Measurements from ENCODE around the gene ANO2. TPM values are rescaled to one million over a fixed set of nuclear protein-coding genes. Genes with fewer than 3 reads are reported as not detected.
"Not testable (repeated sequence)": the region's sequence is repeated elsewhere in the genome, so short reads cannot be mapped to it uniquely, and the experiment has no call there.

The ANO2 gene
- total RNA-seq, 3 donors from 2014 or later: not detected

- H3K4me3 Mint-ChIP-seq: no peak overlapping the region
- ATAC-seq (no peak), DNase-seq (no peak)
- peaks cover 5% of the 10 kb centered on the region for H3K27me3 Mint-ChIP-seq (ENCODE audit: low read depth)
- H3K4me1 Mint-ChIP-seq (ENCODE audit: low read depth): no peaks in the 10 kb centered on the region
- H3K9me3 Mint-ChIP-seq: no peaks in the 10 kb centered on the region
- no peaks in the 10 kb centered on the region for H3K36me3 Mint-ChIP-seq (ENCODE audit: insufficient read depth)
These were observed 73.3 kb downstream of the ANO2 start for GRCh38 chr12:5871741-5872140.

GRCh38 chr12:5870183-5870582 lies 74.9 kb downstream of the ANO2 start:
- no peak for DNase-seq
- no peaks in the 10 kb centered on the region for H3K4me1 Mint-ChIP-seq (ENCODE audit: low read depth)
- H3K4me3 Mint-ChIP-seq: no peak overlapping the region
- no peaks in the 10 kb centered on the region for H3K9me3 Mint-ChIP-seq
- H3K36me3 Mint-ChIP-seq (ENCODE audit: insufficient read depth): no peaks in the 10 kb centered on the region
- peaks cover 3% of the 10 kb centered on the region for H3K27me3 Mint-ChIP-seq (ENCODE audit: low read depth)
- no peak for ATAC-seq

- H3K27me3 Mint-ChIP-seq (ENCODE audit: low read depth): peaks cover 4% of the 10 kb centered on the region
- no peak overlapping the region for H3K4me3 Mint-ChIP-seq
- no peaks in the 10 kb centered on the region for H3K9me3 Mint-ChIP-seq
- no peak for ATAC-seq
- no peak for DNase-seq
- H3K36me3 Mint-ChIP-seq (ENCODE audit: insufficient read depth): no peaks in the 10 kb centered on the region
- no peaks in the 10 kb centered on the region for H3K4me1 Mint-ChIP-seq (ENCODE audit: low read depth)
These were observed 76.3 kb downstream of the ANO2 start for GRCh38 chr12:5868625-5869295.

- DNase-seq: no peak
- ATAC-seq: no peak
- Mint-ChIP-seq H3K27me3 (ENCODE audit: low read depth) (peaks cover 1% of the 10 kb centered on the region), H3K4me3 (no peak overlapping the region), H3K4me1 (ENCODE audit: low read depth) (no peaks in the 10 kb centered on the region), H3K36me3 (ENCODE audit: insufficient read depth) (no peaks in the 10 kb centered on the region), H3K9me3 (no peaks in the 10 kb centered on the region)
These were observed 79.7 kb downstream of the ANO2 start for GRCh38 chr12:5865397-5865796.

GRCh38 chr12:5864972-5865371 lies 80.1 kb downstream of the ANO2 start:
- H3K9me3 Mint-ChIP-seq: no peaks in the 10 kb centered on the region
- no peaks in the 10 kb centered on the region for H3K4me1 Mint-ChIP-seq (ENCODE audit: low read depth)

GRCh38 chr12:5864301-5864700 lies 80.8 kb downstream of the ANO2 start:
- H3K4me3 Mint-ChIP-seq: no peak overlapping the region
- H3K36me3 Mint-ChIP-seq (ENCODE audit: insufficient read depth): no peaks in the 10 kb centered on the region
- H3K27me3 Mint-ChIP-seq (ENCODE audit: low read depth): peaks cover 4% of the 10 kb centered on the region
- no peak for DNase-seq
- H3K4me1 Mint-ChIP-seq (ENCODE audit: low read depth): no peaks in the 10 kb centered on the region
- H3K9me3 Mint-ChIP-seq: no peaks in the 10 kb centered on the region
- ATAC-seq: no peak

More at GRCh38 chr12:5864972-5865371, 80.1 kb downstream of the ANO2 start:
- H3K4me3 Mint-ChIP-seq: no peak overlapping the region
- no peaks in the 10 kb centered on the region for H3K36me3 Mint-ChIP-seq (ENCODE audit: insufficient read depth)
- DNase-seq (no peak), ATAC-seq (no peak)
- H3K27me3 Mint-ChIP-seq (ENCODE audit: low read depth): peaks cover 3% of the 10 kb centered on the region

- no peak overlapping the region for H3K4me3 Mint-ChIP-seq
- no peaks in the 10 kb centered on the region for H3K4me1 Mint-ChIP-seq (ENCODE audit: low read depth)
- H3K36me3 Mint-ChIP-seq (ENCODE audit: insufficient read depth): no peaks in the 10 kb centered on the region
- H3K27me3 Mint-ChIP-seq (ENCODE audit: low read depth): peaks cover 4% of the 10 kb centered on the region
- ATAC-seq (no peak), DNase-seq (no peak)
- no peaks in the 10 kb centered on the region for H3K9me3 Mint-ChIP-seq
These were observed 83.6 kb downstream of the ANO2 start for GRCh38 chr12:5861416-5861815.

GRCh38 chr12:5856692-5857091 lies 88.4 kb downstream of the ANO2 start:
- H3K27me3 Mint-ChIP-seq (ENCODE audit: low read depth): peaks cover 9% of the 10 kb centered on the region
- H3K4me3 Mint-ChIP-seq: no peak overlapping the region
- H3K4me1 Mint-ChIP-seq (ENCODE audit: low read depth): no peaks in the 10 kb centered on the region
- H3K36me3 Mint-ChIP-seq (ENCODE audit: insufficient read depth): no peaks in the 10 kb centered on the region
- ATAC-seq (no peak), DNase-seq (no peak)
- H3K9me3 Mint-ChIP-seq: peaks cover 3% of the 10 kb centered on the region

GRCh38 chr12:5846950-5847349 lies 98.1 kb downstream of the ANO2 start:
- DNase-seq (no peak), ATAC-seq (no peak)
- Mint-ChIP-seq H3K36me3 (ENCODE audit: insufficient read depth) (no peaks in the 10 kb centered on the region), H3K27me3 (ENCODE audit: low read depth) (peaks cover 10% of the 10 kb centered on the region), H3K4me3 (no peak overlapping the region), H3K4me1 (ENCODE audit: low read depth) (no peaks in the 10 kb centered on the region), H3K9me3 (peaks cover 9% of the 10 kb centered on the region)

GRCh38 chr12:5840944-5841343 lies 104.1 kb downstream of the ANO2 start:
- no peak overlapping the region for H3K4me3 Mint-ChIP-seq
- peaks cover 8% of the 10 kb centered on the region for H3K27me3 Mint-ChIP-seq (ENCODE audit: low read depth)
- ATAC-seq (no peak), DNase-seq (no peak)
- no peaks in the 10 kb centered on the region for H3K4me1 Mint-ChIP-seq (ENCODE audit: low read depth)
- no peaks in the 10 kb centered on the region for H3K36me3 Mint-ChIP-seq (ENCODE audit: insufficient read depth)
- no peaks in the 10 kb centered on the region for H3K9me3 Mint-ChIP-seq

GRCh38 chr12:5830111-5830510 lies 114.9 kb downstream of the ANO2 start:
- H3K9me3 Mint-ChIP-seq: no peaks in the 10 kb centered on the region
- peaks cover 6% of the 10 kb centered on the region for H3K27me3 Mint-ChIP-seq (ENCODE audit: low read depth)
- no peaks in the 10 kb centered on the region for H3K36me3 Mint-ChIP-seq (ENCODE audit: insufficient read depth)
- DNase-seq: no peak
- H3K4me3 Mint-ChIP-seq: no peak overlapping the region
- H3K4me1 Mint-ChIP-seq (ENCODE audit: low read depth): no peaks in the 10 kb centered on the region
- no peak for ATAC-seq

GRCh38 chr12:5827591-5827990 lies 117.5 kb downstream of the ANO2 start:
- Mint-ChIP-seq H3K36me3 (ENCODE audit: insufficient read depth) (no peaks in the 10 kb centered on the region), H3K27me3 (ENCODE audit: low read depth) (peaks cover 8% of the 10 kb centered on the region)

GRCh38 chr12:5825761-5826160 lies 119.3 kb downstream of the ANO2 start:
- not testable (repeated sequence) for ATAC-seq

More at GRCh38 chr12:5827591-5827990, 117.5 kb downstream of the ANO2 start:
- no peaks in the 10 kb centered on the region for H3K4me1 Mint-ChIP-seq (ENCODE audit: low read depth)
- H3K9me3 Mint-ChIP-seq: peaks cover 6% of the 10 kb centered on the region
- DNase-seq: no peak
- no peak for ATAC-seq
- no peak overlapping the region for H3K4me3 Mint-ChIP-seq

GRCh38 chr12:5818877-5819276 lies 126.2 kb downstream of the ANO2 start:
- not testable (repeated sequence) for ATAC-seq; H3K9me3 Mint-ChIP-seq; DNase-seq; H3K4me1 Mint-ChIP-seq (ENCODE audit: low read depth); H3K4me3 Mint-ChIP-seq; H3K36me3 Mint-ChIP-seq (ENCODE audit: insufficient read depth)
- H3K27me3 Mint-ChIP-seq (ENCODE audit: low read depth): peaks cover 10% of the 10 kb centered on the region

More at GRCh38 chr12:5825761-5826160, 119.3 kb downstream of the ANO2 start:
- not testable (repeated sequence) for H3K9me3 Mint-ChIP-seq; H3K27me3 Mint-ChIP-seq (ENCODE audit: low read depth); H3K4me3 Mint-ChIP-seq; DNase-seq; H3K4me1 Mint-ChIP-seq (ENCODE audit: low read depth); H3K36me3 Mint-ChIP-seq (ENCODE audit: insufficient read depth)

- no peak for DNase-seq
- Mint-ChIP-seq H3K4me3 (no peak overlapping the region), H3K27me3 (ENCODE audit: low read depth) (peaks cover 10% of the 10 kb centered on the region), H3K36me3 (ENCODE audit: insufficient read depth) (no peaks in the 10 kb centered on the region), H3K9me3 (peaks cover 7% of the 10 kb centered on the region), H3K4me1 (ENCODE audit: low read depth) (no peaks in the 10 kb centered on the region)
- no peak for ATAC-seq
These were observed 127.8 kb downstream of the ANO2 start for GRCh38 chr12:5817246-5817645.
